HTR-8/SVneo (cell line): ENCODE data around the gene XPR1.

Experiments used
- DNase-seq: peaks from one replicate; pipeline ENCODE4 v3.0.0; 2011; ENCODE audit warnings: low spot score, mixed read lengths; ENCODE audit not compliant: insufficient read length
- FAIRE-seq: peaks from 2 replicates; lab custom pipeline; 2011; peaks lifted over from hg19 to GRCh38; lab: Jason Lieb, UNC

XPR1 gene

GRCh38 chr1:180631766-180632325 lies at the start of gene XPR1:
Gene XPR1 (plus strand): TSS chr1:180632022. CDS start chr1:180632202, 180 bp downstream.
- FAIRE-seq (peak; percentile 96), DNase-seq (peak; percentile 85)

DNA sequence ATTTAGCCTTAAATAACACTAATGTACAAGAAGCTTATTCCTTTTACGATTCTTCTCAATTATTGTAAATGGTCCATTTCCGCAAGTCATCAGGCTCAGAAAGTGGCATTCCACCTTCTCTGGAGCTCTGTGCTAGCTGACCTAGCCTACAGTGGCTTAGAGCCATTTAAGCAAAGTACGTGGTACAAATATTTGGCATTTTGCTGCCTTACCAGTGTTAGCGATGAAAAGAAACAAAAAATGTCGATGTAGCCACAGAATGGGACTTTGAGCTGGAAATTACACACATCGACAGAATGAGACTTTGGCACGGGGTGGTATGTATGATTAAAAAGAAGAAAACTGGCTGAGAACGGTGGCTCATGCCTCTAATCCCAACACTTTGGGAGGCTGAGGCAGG lies 47.0 kb upstream of the XPR1 start:
- FAIRE-seq = no peak
- no peak for DNase-seq

DNA sequence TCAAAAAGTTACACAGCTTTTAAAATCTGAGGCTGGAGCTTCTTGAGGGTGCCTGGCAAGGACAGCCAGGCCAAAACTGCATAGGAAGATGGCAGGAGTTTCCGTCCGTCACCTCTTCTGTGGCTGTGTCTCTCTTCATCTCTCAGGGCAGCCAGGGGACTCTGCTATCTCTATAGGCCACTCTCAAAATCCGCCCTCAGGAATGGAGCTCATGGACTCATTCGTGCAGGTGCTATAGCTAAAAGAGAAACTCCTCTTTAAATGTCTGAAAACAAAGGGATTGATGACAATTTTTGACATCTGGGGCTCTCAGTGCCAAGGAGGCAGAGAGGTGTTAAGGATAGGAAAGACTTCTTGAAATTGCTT lies 45.8 kb upstream of the XPR1 start:
- FAIRE-seq (no peak), DNase-seq (no peak)

- FAIRE-seq = no peak
- peak; percentile 31 for DNase-seq
Measured at GRCh38 chr1:180586671-180587155, 45.1 kb upstream of the XPR1 start.

DNA sequence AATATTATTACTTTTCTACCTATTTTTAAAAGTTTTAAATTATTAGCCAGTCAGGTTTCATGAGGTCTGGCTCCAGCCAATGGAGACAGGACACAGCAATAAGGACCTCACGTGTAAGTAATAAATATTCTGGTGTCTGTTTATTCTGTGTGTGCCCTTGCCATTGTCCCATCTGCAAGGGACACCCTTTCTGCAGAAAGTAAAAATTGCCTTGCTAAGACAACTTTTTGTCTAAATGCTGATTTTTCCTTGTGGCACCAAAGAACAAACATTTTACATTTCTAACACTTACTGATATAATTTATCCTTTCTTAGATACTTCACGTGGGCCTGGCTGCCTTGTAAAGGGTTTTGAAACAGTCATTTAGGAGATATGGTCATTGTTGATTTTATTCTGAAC lies 43.7 kb upstream of the XPR1 start:
- FAIRE-seq = no peak
- DNase-seq = no peak

DNA sequence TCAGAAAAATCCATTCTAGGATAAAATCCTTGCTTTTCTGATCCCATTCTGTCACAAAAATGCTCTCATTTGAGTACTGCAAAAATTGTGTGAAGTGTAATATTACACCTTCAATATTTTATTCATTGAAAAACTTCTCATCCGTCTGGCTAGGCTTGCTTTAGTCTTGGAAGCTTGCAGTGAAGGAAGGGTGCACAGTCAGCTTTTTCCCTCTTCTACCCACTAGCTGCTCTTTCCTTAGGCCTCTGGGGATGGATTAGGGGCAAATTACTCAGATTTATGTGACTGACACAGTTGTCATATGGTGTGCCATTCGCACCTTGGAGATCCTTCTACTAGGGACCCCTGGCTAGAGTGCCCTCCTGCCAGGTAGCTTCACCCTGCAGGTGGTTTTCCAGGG lies 40.9 kb upstream of the XPR1 start:
- DNase-seq (no peak), FAIRE-seq (no peak)

DNA sequence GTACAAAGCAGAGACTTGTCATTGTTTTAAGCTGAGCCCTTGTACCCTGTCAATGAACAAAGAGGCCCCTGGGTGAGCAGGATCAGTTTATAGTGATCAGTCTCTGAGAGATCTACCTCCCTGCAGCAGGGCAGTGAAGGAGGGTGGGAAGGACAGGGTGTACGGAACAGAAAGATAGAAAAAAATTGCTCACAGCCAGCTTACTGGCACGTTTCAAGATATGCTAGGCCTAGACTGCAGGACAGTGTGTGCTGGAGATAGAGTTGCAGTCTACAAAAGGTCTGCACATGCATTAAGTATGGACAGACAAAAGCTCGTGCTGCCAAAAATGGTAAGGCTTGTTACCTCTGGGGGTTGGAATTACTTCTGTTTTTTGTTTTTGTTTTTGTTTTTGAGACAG lies 38.4 kb upstream of the XPR1 start:
- FAIRE-seq (no peak), DNase-seq (no peak)

GRCh38 chr1:180594723-180595122 lies 37.1 kb upstream of the XPR1 start:
- DNase-seq = no peak
- no peak for FAIRE-seq

GRCh38 chr1:180595966-180596365 lies 35.9 kb upstream of the XPR1 start:
- DNase-seq = no peak
- no peak for FAIRE-seq

DNA sequence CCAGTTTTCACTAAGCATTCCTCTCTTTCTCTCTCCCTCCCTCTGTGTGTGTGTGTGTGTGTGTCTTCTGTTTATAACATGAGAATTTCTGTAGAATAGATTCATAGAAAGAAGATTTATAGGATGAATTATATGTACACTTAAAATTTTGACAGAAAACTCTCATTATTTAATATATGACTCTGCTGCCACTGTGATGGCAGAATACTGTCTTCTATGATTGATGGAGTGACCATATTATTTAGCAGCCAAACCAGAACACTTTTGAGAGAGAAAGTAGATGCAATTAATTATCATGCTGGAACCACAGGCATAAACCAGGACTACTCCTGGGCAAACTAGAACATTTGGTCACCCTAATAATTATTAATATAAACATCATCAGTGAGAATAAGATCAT lies 34.3 kb upstream of the XPR1 start:
- FAIRE-seq (no peak), DNase-seq (no peak)

GRCh38 chr1:180598333-180598974 lies 33.4 kb upstream of the XPR1 start:
- no peak for FAIRE-seq
- no peak for DNase-seq

GRCh38 chr1:180600343-180600742 lies 31.5 kb upstream of the XPR1 start:
- FAIRE-seq (no peak), DNase-seq (no peak)

DNA sequence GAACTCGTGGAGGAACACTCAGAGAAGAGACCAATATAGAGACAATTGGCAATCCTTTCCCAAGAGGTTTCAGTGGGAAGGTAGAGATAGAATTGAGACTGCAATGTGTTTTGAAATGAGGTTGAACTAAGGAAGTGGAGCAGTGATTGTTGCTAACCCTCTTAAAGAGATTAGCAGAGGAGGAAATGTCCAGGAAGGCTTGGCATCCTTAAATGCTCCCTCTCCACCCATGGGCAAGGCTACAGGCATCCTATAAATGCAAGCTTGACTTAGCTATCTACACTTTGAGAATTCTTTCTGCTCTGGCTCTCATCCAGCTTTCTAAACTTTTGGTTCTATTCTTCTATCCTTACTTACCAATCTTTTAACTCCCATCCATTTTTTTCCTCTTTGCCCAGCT lies 30.3 kb upstream of the XPR1 start:
- FAIRE-seq = no peak
- no peak for DNase-seq

DNA sequence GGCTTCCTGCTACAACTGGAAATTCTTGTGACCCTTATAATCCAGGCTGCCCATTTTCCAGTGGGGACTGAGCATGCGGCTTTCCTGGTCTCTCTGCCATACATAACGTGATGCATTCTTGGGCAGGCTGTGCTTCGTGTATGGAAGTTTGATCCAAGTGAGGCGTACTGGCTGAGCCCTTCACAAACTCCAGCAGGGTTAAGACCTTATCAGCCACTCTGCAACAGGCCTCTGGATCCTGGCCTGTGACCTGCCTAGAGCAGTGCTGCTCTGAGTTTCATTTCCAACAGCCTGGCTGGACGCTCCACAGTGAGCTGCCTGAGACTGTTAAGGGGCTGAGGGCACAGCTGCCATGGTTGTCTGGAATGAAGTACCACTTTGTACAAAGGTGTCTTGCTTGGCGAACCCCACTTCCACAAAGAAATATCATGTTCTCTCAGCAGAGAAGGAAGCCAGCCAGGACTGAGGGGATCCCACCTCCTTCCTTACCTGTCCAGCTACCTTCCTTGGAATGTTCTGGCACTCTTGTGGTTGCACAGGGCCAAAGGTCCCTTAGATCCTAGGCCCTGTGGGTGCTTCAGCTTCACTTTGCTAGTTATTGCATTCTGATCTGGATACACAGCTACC lies 28.5 kb upstream of the XPR1 start:
- FAIRE-seq = no peak

GRCh38 chr1:180603850-180604226 lies 28.0 kb upstream of the XPR1 start:
- DNase-seq (no peak), FAIRE-seq (no peak)

More for the DNA sequence above, 28.5 kb upstream of the XPR1 start:
- no peak for DNase-seq

DNA sequence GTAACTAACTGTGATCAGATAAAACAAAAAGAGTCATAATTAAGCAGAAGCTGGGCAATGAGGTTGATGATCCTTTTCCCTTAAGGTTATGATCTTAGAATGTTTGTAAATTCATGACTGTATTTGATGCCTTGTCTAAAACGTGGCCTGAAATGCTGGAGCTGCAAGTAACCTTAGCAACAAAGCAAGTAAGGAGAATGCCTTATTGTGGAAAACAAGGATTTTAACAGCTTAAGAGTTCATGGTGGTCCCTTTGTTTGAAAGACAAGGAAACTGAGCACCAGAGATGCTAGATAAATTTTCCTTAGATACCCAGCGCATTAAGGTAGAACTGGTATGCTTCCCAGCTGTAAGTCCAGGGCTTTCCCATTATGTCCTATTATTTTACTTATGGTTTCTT lies 25.7 kb upstream of the XPR1 start:
- no peak for DNase-seq
- FAIRE-seq = no peak

DNA sequence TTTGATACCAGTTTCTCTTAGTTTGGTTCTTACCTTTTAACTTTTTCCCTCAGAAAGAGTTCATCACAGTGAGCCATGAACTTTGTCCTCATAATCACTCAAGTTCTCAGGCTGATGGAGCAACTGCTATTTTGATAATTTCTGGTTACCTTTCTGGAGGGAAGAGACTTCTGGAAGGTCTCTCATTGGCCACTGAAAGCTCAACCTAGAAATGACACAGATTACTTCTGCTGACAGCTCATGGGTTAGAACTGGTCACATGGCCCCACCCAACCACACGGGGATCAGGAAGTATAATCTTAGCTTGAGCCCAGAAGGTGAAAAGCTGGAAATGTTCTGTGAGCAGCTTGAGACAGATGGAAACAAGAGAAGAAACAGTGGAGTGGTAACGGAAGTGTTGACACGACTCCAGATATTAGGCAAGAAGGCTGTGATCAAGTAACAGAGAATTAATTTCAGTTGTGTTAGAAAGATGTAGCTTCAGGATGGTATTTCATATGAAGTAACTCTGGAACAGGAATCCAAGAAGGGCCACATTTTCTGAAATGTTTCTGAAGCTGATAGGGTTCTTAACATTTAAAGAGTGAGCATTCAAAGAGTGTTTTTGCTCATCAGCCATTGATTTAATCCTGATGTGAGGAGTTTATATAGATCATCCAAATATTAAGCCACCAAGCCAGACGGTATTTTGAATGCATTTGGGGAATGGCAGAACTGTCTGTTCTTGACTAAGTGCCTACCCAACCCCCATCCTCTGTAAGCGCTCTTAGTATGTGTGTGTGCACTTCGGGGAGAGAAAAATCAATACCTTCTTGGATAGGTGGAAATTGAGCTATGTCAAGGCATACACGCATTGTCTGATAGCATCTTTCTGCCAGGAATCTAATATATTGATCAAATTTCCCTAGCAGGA lies 21.9 kb upstream of the XPR1 start:
- no peak for FAIRE-seq
- no peak for DNase-seq

- FAIRE-seq (no peak), DNase-seq (no peak)
Measured at GRCh38 chr1:180610556-180611015, 21.2 kb upstream of the XPR1 start.

DNA sequence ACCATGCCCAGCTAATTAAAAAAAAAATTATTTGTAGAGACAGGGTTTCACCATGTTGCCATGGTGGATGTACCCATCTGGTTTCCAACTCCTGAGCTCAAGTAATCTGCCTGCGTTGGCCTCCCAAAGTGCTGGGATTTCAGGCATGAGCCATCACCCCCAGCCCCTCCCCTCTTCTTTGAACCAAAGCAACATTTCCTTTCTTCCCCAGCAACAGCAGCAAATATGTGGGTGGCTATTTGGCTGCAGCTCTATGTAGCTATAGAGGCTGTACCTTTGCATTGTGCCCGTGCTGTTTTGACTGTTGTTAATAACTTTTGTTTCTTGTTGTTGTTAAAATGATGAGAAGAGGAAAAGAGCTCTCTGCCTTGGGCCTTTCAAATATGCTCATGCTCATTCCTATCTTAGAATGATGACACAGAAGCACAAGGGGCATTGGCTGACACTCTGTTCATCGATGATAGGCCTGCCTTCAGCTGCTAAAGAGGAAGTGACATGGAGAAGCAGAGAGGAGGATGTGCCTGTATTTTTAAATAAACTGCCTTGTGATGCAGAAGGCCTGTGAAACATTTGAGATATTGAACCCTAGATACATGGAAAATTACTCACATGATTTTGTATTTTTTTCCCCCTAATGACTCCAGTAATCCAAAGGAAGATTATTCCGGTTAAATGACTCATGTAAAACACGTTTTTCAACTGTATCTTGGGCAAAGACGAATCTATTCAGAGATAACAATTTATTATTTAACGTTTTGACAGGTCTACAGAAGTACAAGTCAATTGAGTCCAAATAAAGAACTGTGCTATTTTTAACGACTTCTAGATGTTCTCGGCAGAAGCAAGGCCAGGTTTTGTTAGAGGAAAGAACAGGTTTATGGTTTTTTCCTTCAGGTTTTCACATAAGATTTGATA lies 20.5 kb upstream of the XPR1 start:
- DNase-seq (no peak), FAIRE-seq (no peak)

- DNase-seq (no peak), FAIRE-seq (no peak)
Measured at GRCh38 chr1:180612632-180613031, 19.2 kb upstream of the XPR1 start.
